ENCODE measurements around the gene CABP1. TPM values are rescaled to one million over a fixed set of nuclear protein-coding genes. Genes with fewer than 3 reads are reported as not detected.

CABP1 gene
- total RNA-seq, 1 donor from 2014 or later: 1.2 TPM

DNA sequence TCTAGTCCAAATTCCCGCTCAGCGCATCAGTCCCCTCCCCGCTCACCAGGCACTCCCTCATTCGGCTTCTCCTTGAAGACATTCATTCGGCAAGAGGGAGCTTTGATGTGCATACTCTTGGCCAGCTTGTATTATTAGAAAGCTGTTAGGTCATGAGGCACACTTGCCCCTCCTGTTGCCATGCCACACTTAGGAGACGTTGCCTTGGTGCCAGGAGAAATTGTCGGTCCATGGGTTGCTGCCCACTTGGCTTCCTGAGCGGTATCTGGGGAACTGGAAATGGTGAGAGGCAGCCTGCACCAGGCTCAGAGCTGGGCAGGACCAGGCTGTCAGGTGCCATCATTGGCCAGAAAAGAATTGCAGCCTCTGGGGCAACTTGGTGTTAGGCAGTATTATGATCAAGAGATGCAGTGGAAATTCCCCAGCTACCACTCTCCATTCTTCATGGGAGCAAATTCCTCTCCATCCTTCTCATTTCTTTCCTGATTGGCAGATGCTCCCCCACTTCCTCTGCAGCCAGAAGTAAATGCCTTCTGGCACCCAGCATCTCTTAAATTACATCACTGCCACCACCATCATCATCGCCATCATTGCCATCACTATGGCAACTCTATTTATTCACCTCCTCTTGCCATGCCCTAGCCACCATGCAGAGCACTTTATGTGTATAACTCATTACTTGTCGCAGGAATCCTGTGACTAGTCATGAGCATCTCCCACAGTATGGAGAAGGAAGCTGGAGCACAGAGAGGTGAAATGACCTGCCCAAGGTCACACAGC lies 12.4 kb downstream of the CABP1 start:
- Mint-ChIP-seq H3K4me1 (peaks cover 31% of the 10 kb centered on the region), H3K9me3 (no peaks in the 10 kb centered on the region), H3K27me3 (ENCODE audit: low read depth) (peaks cover 27% of the 10 kb centered on the region), H3K36me3 (ENCODE audit: low read depth) (no peaks in the 10 kb centered on the region), H3K27ac (ENCODE audit: unreplicated experiment) (no peak overlapping the region), H3K4me3 (peak overlapping the region; percentile 45)
- TF ChIP-seq CTCF (conservative IDR thresholded peaks at IDR 0.05): no peak
- no peak for DNase-seq (ENCODE audit: low read depth, low spot score)

DNA sequence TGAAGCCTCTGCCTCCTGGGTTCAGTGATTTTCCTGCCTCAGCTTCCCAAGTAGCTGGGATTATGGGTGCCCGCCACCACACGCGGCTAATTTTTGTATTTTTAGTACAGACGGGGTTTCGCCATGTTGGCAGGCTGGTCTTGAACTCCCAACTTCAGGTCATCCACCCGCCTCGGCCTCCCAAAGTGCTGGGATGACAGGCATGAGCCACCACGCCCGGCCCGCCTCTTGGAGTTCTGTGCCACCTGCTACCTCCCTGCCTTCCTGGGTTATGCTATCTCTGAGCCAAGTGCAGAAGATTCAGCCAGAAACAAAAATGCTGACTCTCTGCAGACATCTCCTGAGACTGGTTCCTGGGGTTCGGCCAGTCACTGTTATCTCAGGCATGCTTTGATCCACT lies 13.2 kb downstream of the CABP1 start:
- no peaks in the 10 kb centered on the region for H3K36me3 Mint-ChIP-seq (ENCODE audit: low read depth)
- H3K27me3 Mint-ChIP-seq (ENCODE audit: low read depth): peaks cover 27% of the 10 kb centered on the region
- no peak for DNase-seq (ENCODE audit: low read depth, low spot score)
- H3K9me3 Mint-ChIP-seq: no peaks in the 10 kb centered on the region
- no peak overlapping the region for H3K27ac Mint-ChIP-seq (ENCODE audit: unreplicated experiment)
- no peak for TF ChIP-seq CTCF (conservative IDR thresholded peaks at IDR 0.05)
- no peak overlapping the region for H3K4me3 Mint-ChIP-seq
- peaks cover 26% of the 10 kb centered on the region for H3K4me1 Mint-ChIP-seq

DNA sequence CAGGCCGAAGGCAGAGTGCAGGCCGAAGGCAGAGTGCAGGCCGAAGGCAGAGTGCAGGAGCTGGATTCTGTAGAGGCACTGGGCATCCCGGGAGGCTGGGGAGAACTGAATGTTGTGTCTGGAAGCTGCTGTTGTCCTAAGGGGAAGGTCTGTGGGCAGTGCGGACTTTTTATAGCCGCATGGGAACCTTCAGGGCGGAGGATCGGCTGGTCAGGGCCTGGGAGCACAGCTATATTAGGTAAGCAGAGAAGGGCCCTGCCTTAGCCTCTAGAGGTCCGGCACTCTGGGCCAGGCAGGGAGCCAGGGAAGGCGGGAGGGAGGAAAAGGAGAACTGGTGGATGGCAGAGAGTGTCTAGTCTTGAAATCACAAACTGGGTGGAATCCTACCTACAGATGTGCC lies 14.2 kb downstream of the CABP1 start:
- DNase-seq (ENCODE audit: low read depth, low spot score): no peak
- Mint-ChIP-seq H3K36me3 (ENCODE audit: low read depth) (no peaks in the 10 kb centered on the region), H3K27ac (ENCODE audit: unreplicated experiment) (no peak overlapping the region), H3K27me3 (ENCODE audit: low read depth) (peaks cover 21% of the 10 kb centered on the region), H3K4me3 (no peak overlapping the region), H3K9me3 (no peaks in the 10 kb centered on the region), H3K4me1 (peaks cover 16% of the 10 kb centered on the region)
- no peak for TF ChIP-seq CTCF (conservative IDR thresholded peaks at IDR 0.05)

DNA sequence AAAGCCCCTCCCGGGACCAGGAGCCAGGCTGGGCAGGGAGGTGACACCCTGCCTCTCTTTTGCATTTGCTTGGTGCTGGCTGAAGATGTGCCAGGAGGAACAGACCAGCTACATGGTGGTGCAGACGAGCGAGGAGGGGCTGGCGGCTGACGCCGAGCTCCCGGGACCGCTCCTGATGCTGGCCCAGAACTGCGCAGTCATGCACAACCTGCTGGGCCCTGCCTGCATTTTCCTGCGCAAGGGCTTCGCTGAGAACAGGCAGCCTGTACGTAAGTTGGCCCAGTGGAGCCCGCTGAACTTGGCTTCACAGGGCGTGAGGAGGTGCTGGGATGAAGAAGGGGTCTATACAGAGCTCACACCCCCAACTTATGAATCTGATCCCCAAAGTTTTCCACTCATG lies 15.6 kb downstream of the CABP1 start:
- no peaks in the 10 kb centered on the region for H3K36me3 Mint-ChIP-seq (ENCODE audit: low read depth)

GRCh38 chr12:120658286-120659150 lies 18.1 kb downstream of the CABP1 start:
- H3K4me3 Mint-ChIP-seq: no peak overlapping the region
- H3K36me3 Mint-ChIP-seq (ENCODE audit: low read depth): no peaks in the 10 kb centered on the region
- no peak overlapping the region for H3K27ac Mint-ChIP-seq (ENCODE audit: unreplicated experiment)
- H3K27me3 Mint-ChIP-seq (ENCODE audit: low read depth): no peaks in the 10 kb centered on the region
- no peaks in the 10 kb centered on the region for H3K9me3 Mint-ChIP-seq
- DNase-seq (ENCODE audit: low read depth, low spot score): no peak
- no peak for TF ChIP-seq CTCF (conservative IDR thresholded peaks at IDR 0.05)
- no peaks in the 10 kb centered on the region for H3K4me1 Mint-ChIP-seq

More for the DNA sequence above, 15.6 kb downstream of the CABP1 start:
- H3K27ac Mint-ChIP-seq (ENCODE audit: unreplicated experiment): no peak overlapping the region
- peaks cover 16% of the 10 kb centered on the region for H3K4me1 Mint-ChIP-seq
- TF ChIP-seq CTCF (conservative IDR thresholded peaks at IDR 0.05): no peak
- no peaks in the 10 kb centered on the region for H3K9me3 Mint-ChIP-seq
- H3K27me3 Mint-ChIP-seq (ENCODE audit: low read depth): peaks cover 12% of the 10 kb centered on the region
- no peak for DNase-seq (ENCODE audit: low read depth, low spot score)
- no peak overlapping the region for H3K4me3 Mint-ChIP-seq
